Measurements from ENCODE around the gene INAFM1.
A peak's percentile ranks its signal among the peaks of the same experiment; 100 is the strongest.

The INAFM1 gene

DNA sequence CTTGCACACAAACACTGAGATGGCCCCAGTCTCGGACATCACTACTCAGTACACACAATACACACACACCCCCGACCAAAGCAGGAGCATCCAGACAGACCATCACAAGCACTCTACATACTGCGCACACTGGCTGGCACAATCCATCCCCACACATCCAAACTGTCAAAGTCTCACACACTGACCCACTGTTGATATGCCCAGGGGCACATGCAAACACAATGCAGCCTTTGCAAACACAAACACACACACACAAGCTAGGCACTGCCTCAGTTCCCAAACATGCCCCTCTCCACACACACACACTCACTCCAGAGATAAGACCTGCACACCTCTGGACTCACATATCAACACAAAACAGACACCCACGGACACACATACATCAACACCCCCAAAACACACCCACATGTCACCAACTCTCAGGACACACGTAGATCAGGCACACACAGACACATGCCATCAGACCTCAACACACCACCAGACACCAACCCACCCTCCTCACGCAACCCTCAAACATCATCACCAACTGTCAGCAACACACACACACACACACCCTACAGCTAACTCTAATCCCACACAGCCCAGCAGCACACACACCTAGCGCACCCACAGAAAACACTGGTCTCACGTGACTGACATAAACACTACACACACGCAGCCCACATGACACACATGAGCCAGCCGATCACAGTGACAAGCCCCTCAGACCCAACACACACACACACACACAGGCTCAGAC is 45.6 kb upstream of the INAFM1 start:
- peak overlapping the region; percentile 86 for H3K4me3 ChIP-seq (ENCODE audit: low read depth, low read length)
- TF ChIP-seq, protein P1, sequence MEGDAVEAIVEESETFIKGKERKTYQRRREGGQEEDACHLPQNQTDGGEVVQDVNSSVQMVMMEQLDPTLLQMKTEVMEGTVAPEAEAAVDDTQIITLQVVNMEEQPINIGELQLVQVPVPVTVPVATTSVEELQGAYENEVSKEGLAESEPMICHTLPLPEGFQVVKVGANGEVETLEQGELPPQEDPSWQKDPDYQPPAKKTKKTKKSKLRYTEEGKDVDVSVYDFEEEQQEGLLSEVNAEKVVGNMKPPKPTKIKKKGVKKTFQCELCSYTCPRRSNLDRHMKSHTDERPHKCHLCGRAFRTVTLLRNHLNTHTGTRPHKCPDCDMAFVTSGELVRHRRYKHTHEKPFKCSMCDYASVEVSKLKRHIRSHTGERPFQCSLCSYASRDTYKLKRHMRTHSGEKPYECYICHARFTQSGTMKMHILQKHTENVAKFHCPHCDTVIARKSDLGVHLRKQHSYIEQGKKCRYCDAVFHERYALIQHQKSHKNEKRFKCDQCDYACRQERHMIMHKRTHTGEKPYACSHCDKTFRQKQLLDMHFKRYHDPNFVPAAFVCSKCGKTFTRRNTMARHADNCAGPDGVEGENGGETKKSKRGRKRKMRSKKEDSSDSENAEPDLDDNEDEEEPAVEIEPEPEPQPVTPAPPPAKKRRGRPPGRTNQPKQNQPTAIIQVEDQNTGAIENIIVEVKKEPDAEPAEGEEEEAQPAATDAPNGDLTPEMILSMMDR (IDR thresholded peaks at IDR 0.05; ENCODE audit: borderline replicate concordance, insufficient read depth, low read depth, low read length), result no peak

DNA sequence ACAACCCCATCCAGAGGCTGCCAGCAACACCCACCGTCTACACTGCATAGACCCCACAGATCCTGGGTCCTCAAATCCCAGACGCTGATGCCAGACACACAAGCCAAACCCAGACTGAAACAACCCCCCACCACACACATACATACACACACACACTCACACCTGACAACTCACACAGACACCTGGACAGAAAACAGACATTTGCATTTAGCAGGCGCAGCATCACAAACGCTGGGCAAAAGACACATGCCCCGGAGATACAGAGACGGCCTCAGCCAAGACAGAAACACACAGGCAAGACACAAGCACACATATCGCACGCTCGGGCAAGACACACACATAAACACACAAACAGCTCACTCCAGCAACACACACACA is 45.0 kb upstream of the INAFM1 start:
- H3K4me3 ChIP-seq (ENCODE audit: low read depth, low read length), result peak overlapping the region; percentile 86

DNA sequence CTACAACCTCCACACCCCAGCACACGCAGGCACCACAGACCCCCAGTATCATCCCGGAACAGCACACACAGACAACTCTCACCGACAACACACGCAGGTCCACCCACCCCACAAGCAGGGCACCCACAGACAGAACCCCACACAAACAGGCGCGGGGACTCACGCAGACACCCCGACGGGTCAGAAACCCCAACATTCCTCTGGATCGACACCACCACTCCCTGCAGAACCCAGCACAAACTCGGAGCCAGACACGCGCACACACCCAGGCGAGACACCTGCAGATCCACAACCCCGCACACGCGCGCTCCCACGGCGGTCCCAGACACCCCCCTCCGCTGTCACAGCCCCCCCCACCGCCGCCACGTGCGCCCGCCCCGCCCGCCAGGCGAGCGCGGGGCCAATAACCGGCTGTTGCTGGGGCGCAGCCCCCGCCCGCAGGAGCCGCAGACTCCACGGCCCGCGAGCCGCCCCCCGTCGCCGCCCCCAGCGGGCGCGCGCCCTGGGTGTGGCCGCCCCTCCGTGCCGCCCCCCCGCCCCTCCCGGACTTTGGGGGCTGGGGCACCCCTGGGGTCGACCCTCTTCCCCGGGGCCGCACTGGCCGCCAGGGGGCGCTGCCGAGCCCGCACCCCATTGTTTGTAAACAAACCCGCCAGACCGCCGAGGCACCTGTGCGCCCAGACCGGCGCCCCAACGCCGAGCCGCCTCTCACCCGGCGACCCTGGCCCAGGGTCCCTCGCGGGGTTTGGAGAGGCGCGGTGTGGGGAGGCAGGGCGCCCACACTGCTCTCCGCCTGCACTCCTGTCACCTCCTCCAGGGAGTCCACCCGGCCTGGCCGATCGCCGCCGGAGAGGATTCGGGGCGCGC is 44.4 kb upstream of the INAFM1 start:
- H3K4me3 ChIP-seq (ENCODE audit: low read depth, low read length), result peak overlapping the region; percentile 86
- TF ChIP-seq, protein P1 (IDR thresholded peaks at IDR 0.05; ENCODE audit: borderline replicate concordance, insufficient read depth, low read depth, low read length), result peak; percentile 89

More for the DNA sequence above, 45.0 kb upstream of the INAFM1 start:
- TF ChIP-seq, protein P1 (IDR thresholded peaks at IDR 0.05; ENCODE audit: borderline replicate concordance, insufficient read depth, low read depth, low read length), result no peak

DNA sequence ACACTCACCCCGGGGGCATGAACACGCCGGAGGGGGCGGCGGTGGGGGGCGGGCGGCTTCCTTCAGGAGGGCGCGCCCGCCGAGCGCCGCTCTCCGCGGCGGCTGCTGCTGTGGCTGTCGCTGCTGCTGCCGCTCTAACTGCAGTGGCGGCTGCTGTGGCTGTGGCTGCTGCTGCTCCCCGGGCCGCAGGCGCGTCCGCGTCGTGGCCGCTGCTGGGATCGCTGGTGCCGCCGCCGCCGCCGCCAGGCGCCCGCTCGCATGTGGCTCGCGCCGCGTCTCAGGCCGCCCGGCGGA is 43.8 kb upstream of the INAFM1 start, which contains the start of gene BBC3:
Gene BBC3 (minus strand): TSS at position 279 of the 294 bp plus-strand sequence. CDS start 2,768 bp downstream, outside the sequence.
- TF ChIP-seq, protein P1 (IDR thresholded peaks at IDR 0.05; ENCODE audit: borderline replicate concordance, insufficient read depth, low read depth, low read length), result no peak
- H3K4me3 ChIP-seq (ENCODE audit: low read depth, low read length), result peak within 1 kb of the TSS; percentile 86

DNA sequence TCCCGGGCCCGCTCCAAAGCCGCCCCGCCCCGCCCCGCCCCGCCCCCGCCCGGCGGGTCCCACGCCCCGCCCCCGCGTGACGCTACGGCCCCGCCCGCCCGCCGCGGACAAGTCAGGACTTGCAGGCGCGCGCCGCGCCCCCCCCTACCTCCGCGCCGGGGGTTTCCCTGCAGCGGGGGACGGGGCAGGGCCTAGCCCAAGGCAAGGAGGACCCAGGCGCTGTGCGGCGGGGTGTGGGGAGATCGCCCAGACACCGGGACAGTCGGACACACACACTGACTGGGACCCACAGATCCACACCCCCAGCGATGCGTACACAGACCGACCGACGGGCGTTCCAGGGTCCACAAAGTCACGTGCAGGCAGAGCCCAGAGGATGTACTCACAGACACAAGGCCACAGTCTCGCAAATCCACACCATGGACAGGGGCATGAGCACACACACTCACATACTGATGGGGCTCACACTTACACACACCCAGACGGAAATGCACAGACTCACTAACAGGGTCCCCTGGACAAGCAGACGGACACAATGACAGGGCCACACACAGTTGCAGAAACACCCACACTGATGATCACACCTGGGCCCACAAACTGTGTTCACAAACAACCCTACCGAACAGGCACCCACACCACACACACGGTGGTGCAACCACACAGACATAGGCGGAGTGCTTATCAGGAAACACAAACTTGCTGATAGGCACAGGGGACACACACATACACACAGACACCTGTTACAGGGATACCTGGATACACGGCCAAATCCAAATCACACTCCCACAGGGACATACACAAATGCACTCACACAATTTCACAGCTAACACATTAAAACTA is 43.2 kb upstream of the INAFM1 start:
- TF ChIP-seq, protein P1 (IDR thresholded peaks at IDR 0.05; ENCODE audit: borderline replicate concordance, insufficient read depth, low read depth, low read length), result no peak
- H3K4me3 ChIP-seq (ENCODE audit: low read depth, low read length), result peak overlapping the region; percentile 45

DNA sequence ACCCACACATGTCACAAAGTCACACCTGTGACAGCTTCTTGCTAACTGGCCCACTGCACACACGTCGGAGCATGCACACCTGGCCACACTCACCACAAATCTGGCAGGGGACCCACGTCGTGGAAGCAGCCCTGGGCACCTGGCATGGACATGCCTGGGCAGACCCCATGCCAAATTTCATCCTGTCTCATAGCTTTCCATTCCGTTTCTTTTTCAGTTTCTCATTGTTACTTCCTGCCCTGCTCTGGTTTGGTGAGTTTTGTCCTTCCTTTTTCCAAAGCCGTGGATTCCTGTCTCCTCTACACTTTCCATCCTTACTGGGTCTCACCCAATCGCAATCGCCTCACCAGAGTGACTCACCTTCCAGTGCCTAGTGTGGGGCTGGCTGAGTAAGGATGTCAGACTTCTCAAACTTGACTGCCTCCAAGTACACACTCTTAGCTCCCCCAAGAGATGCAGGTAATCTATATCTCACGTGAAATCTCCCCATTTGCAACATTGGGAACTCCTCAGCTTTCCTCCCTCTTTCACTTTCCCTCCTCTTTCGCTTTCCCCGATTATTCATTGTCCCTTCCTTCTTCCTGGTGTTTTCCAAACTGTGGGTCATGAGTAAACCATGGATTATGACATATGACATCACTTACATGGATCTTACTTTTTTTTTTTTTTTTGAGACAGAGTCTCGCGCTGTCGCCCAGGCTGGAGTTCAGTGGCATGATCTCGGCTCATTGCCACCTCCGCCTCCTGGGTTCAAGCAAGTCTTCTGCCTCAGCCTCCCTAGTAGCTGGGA is 42.1 kb upstream of the INAFM1 start:
- TF ChIP-seq, protein P1 (IDR thresholded peaks at IDR 0.05; ENCODE audit: borderline replicate concordance, insufficient read depth, low read depth, low read length), result no peak
- no peak overlapping the region for H3K4me3 ChIP-seq (ENCODE audit: low read depth, low read length)
